NOMO-1 treated with DMSO at 0.1 percent for 48 hours (cell line): ENCODE measurements around the gene BBS2.

Experiments
- DNase-seq: peaks from one replicate; lab custom pipeline; 2025; ENCODE audit not compliant: unreplicated experiment; lab: John Stamatoyannopoulos, UW

Gene BBS2, protein sequence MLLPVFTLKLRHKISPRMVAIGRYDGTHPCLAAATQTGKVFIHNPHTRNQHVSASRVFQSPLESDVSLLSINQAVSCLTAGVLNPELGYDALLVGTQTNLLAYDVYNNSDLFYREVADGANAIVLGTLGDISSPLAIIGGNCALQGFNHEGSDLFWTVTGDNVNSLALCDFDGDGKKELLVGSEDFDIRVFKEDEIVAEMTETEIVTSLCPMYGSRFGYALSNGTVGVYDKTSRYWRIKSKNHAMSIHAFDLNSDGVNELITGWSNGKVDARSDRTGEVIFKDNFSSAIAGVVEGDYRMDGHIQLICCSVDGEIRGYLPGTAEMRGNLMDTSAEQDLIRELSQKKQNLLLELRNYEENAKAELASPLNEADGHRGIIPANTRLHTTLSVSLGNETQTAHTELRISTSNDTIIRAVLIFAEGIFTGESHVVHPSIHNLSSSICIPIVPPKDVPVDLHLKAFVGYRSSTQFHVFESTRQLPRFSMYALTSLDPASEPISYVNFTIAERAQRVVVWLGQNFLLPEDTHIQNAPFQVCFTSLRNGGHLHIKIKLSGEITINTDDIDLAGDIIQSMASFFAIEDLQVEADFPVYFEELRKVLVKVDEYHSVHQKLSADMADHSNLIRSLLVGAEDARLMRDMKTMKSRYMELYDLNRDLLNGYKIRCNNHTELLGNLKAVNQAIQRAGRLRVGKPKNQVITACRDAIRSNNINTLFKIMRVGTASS

DNA sequence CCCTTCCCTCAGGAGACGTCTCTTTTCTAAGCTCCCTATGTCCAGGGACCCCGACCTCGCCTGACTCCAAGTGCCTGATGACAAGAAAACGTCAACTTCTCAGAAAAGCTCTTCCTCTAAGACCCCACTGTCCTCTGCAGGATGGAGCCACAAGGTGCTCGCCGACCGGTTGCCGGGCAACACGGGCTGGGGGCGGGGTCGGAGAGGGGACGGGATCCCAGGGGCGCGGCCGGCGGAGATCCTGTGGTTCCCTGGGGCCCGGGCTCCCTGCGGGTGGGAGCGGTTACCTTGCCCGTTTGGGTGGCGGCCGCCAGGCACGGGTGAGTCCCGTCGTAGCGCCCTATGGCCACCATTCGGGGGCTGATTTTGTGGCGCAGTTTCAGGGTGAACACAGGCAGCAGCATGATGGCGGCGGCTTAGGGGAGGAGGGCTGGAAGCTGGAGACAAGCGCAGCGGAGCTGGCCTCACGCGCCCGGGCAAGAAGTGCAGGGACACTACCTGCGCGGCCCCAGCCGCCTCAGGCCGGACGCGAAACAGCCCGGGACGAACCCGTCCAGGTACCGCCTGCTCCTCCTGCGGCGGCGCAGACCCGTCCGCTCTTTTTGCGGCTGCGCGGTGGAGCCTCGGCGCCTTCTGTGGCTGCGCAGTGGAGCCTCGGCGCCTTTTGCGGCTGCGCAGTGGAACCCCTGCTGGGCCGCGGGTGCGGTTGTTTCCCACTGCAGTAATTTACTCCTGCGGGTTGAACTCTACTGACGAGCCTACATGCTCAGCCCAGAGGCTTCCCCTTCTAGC, at the start of gene BBS2:
Gene BBS2, minus strand, starts transcription at position 566 of the 792 bp plus-strand sequence. Its CDS starts 162 bp downstream, at position 404.
- DNase-seq: peak; percentile 77

- DNase-seq: no peak
These were observed 45.1 kb upstream of the BBS2 start, which contains the start of gene MT4 for GRCh38 chr16:56564793-56565477. Gene MT4, plus strand, starts transcription at chr16:56565073. Its CDS starts 56 bp downstream, at chr16:56565129.

GRCh38 chr16:56561126-56561525, 41.3 kb upstream of the BBS2 start:
- no peak for DNase-seq

GRCh38 chr16:56560447-56560846, 40.6 kb upstream of the BBS2 start:
- DNase-seq: no peak

- no peak for DNase-seq
These were observed 39.3 kb upstream of the BBS2 start for GRCh38 chr16:56559109-56559508.

DNA sequence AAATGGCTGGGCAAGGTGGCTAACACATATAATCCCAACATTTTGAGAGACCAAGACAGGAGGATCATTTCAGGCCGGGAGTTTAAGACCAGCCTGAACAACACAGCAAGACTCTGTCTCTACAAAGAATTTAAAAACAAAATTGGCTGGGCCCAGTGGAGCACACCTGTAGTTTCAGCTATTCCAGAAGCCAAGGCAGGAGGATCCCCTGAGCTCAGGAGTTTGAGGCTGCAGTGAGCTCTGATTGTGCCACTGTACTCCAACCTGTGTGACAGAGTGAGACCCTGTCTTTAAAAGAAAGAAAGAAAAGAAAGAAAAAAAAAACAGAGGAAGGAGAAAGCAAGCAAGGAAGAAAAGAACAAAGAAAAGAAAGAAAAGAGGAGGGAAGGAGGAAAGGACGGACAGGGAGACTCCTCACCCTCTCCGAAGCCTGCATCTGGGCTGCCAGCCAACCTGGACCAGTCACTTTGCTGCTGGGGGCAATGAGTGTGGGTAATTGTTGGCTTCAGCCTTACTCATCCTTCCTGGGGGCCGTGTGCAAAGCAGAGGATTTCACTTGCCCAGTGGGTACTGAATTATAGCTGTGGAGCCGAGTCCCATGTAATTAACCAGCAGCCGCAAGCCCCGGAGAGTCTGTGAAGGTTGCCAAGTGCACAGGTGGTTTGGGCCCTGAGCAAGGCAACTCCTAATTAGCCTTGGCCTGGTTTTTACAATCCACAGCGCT, 38.4 kb upstream of the BBS2 start:
- DNase-seq: no peak

GRCh38 chr16:56554441-56554840, 34.6 kb upstream of the BBS2 start:
- no peak for DNase-seq

GRCh38 chr16:56551796-56552738, 32.2 kb upstream of the BBS2 start:
- DNase-seq: peak; percentile 64

DNA sequence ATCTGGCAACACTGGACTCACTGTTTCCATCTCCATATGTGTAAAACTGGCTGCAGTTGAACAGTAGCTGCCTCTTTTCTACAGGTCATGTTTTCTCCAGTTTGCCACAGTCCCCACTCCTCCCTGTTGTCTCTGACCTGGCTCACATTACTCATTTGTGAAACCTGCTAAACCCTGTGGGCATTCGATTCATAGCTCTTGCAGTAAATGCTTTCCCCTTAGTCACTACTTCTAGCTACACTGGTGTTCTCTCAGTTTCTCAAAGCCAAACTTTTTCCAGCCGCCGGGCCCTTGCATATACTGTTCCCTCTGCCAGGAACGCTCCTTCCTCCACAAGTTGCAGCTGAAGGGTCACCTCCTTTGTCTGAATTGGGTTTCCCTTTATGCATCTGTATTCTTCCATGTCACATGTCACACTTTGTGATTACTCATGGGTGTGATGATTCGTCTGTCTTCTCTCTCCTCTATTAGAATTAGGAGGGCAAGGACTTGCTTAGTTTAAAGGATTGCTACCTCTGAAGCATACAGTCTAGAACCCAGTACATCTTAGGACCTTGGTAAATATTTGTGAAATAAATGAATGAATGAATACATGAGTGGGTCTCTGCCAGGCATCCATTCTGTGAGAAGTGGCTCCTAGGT, 30.0 kb upstream of the BBS2 start:
- DNase-seq: no peak

DNA sequence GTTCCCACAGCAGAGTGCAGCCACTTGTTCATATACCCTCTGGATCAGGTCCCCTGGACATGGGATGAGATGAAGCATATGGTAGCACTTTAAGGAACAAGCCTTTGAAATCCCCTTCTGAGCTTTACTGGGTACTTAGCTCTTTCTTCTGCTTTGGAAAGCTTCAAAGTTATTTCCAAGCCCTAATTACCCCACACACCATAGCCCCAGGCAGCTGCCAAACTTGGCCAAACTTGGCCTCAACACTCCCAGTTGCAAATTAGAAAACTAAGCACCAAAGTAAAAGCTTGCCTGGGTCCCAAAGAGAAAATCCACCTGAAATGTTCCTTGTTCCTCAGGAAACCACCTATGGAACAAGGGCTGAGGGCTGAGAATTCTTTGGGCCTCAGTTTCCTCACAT, 29.3 kb upstream of the BBS2 start:
- no peak for DNase-seq

GRCh38 chr16:56547949-56548567, 28.2 kb upstream of the BBS2 start:
- DNase-seq: no peak

DNA sequence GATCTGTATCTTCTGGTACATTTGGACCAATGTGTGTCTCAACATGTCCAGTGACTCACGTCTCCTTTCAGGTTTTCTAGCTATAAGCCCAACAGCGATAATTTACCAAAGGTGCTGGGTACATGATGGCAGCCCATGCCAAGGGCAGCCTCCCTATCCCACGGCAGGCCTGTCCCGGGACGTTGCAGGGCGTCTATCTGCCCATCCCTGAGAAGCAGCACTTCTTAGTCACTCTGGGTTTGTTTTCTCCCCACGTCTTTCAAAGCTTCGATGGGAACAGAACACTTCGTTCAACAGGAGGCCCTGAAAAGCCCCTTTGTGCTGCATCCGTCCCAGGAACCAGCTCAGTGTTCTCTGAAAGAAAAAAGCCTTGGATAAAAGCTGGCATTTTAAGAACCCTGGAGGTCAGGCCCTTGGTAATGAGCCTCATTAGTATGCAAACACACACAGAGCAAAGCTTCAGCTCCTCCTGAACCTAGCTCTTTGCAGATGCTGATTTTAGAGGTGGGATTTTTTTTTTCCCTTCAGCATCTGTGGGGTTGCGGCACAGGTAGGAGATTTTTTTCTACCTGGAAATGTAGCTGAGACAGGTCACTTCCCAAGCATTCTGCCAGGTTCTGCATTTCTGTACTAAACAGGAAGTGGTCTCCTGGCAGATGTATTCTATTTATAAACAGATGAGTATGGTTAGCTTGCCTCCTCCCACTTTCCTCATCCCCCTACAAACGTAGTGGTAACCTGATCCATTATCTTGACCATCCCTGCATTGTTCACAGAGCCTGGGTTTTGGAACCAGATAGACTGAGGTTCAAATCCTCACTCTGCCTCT, 27.5 kb upstream of the BBS2 start:
- peak; percentile 22 for DNase-seq

DNA sequence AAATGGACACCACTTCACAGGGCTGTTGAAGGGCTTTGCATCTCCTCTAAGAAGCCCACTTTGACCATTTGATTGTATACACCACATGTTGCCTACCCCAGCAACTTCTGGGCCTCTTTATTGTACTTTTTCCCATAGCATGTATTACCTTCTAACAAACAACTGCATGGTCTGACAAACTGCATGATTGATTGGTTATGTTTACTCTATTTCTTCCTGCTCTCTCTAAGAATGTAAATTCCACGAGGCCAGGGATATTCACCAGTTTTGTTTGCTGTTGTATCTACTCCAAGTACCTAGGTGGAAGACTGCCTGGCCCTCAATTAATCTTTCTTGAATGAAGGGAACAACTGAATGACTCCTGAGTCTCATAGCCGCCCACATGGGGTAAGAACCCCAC, 22.2 kb upstream of the BBS2 start:
- DNase-seq: no peak

GRCh38 chr16:56539656-56540055, 19.8 kb upstream of the BBS2 start:
- DNase-seq: no peak

DNA sequence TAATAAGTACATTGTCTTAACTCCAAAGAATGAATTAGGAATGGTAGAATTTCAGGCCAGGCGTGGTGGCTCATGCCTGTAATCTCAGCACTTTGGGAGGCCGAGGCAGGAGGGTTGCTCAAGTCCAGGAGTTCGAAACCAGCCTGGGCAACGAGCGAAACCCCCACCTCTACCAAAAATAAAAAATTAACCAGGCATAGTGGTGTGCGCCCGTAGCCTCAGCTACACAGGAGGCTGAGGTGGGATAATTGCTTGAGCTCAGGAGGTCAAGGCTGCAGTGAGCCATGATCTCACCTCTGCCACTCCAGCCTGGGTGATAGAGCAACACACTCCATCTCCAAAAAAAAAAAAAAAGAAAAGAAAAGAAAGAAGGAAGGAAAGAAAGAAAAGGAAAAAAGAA, 18.5 kb upstream of the BBS2 start:
- DNase-seq: no peak

DNA sequence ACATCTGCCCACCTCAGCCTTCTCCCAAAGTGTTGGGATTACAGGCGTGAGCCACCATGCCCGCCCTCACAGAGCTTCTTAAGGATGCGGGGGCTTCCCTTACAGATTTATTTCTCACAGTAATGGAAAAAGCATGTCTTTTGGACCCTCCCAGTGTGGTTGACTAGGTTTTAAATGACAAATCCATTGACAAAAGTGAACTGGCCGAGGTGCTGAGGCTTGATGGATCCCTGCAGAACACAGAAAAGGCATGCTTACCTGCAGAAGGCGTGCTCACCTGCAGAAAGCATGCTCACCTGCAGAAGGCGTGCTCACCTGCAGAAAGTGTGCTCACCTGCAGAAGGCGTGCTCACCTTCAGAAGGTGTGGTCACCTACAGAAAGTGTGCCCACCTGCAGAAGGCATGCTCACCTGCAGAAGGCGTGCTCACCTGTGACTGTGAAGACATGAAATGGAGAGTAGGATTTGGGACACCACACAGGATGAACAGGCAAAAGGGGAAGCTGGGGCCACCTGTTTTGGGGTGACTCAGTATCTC, 15.1 kb upstream of the BBS2 start:
- no peak for DNase-seq

- DNase-seq: no peak
These were observed 12.9 kb upstream of the BBS2 start for GRCh38 chr16:56532714-56533113.
